Endothelial cell of umbilical vein (primary cell): Measurements from ENCODE around the gene ST6GALNAC2. TPM values are rescaled to one million over a fixed set of nuclear protein-coding genes. Genes with fewer than 3 reads are reported as not detected.

Experiments used
- BruUV-seq: library from RNA; stranded (reverse); fragments of 400-500 nt; replicated peaks from 2 replicates; lab custom pipeline; 2021; lab: Mats Ljungman, UMichigan
- CTCF ChIA-PET: fragments of 300-600, 350-600 bp; sonication (Branson Sonifier 250); formaldehyde crosslinking; loops from one replicate; lab custom pipeline; 2021; ENCODE audit warnings: antibody characterized with exemption, inconsistent platforms; lab: Charles Lee
- POLR2A ChIA-PET: fragments of 300-600, 350-600 bp; sonication (Branson Sonifier 250); formaldehyde crosslinking; loops from one replicate; lab custom pipeline; 2021; ENCODE audit warnings: antibody characterized with exemption, inconsistent platforms; lab: Charles Lee
- DNase-seq: peaks from one replicate; pipeline ENCODE4 v3.0.0-alpha.2; 2011; ENCODE audit warnings: low read depth, low spot score
- FAIRE-seq: peaks from 2 replicates; lab custom pipeline; 2011; peaks lifted over from hg19 to GRCh38; lab: Jason Lieb, UNC
- H2AFZ ChIP-seq: 2 replicates; pipeline ENCODE4 v1.6.0; 2012; ENCODE audit warnings: low read depth, low read length, control low read depth, inconsistent platforms
- H3K27ac ChIP-seq: 2 replicates; pipeline ENCODE4 v1.5.1; 2011; ENCODE audit warnings: low read depth, mild to moderate bottlenecking, control low read depth, low read length, moderate library complexity; ENCODE audit not compliant: insufficient read depth
- H3K27me3 ChIP-seq, 2 experiments: 2 replicates each; pipeline versions ENCODE4 v1.6.0 to v1.6.1; 2011; ENCODE audit warnings: low read length in 2 of 2, mixed read lengths in 1 of 2; ENCODE audit not compliant: control insufficient read depth in 2 of 2, insufficient read depth in 2 of 2
- H3K36me3 ChIP-seq, 2 experiments: 2 replicates in 1 of 2; 3 replicates in 1 of 2; pipeline ENCODE4 v1.5.1; 2011; ENCODE audit warnings: low read length in 2 of 2, mild to moderate bottlenecking in 1 of 2, moderate library complexity in 1 of 2; ENCODE audit not compliant: control insufficient read depth in 2 of 2, insufficient read depth in 2 of 2; ENCODE audit errors: extremely low read depth in 1 of 2
- H3K4me1 ChIP-seq: 3 replicates; pipeline ENCODE4 v1.5.1; 2011; ENCODE audit warnings: mild to moderate bottlenecking, low read length; ENCODE audit not compliant: control insufficient read depth, insufficient read depth; ENCODE audit errors: extremely low read depth
- H3K4me2 ChIP-seq: 2 replicates; pipeline ENCODE4 v1.6.1; 2011; ENCODE audit warnings: low read length, control low read depth, mixed read lengths; ENCODE audit not compliant: insufficient read depth
- H3K4me3 ChIP-seq, 3 experiments: fragments of 200-600 bp in 1 of 3; sonication (generic), shearing (Covaris generic) in 1 of 3; replicated peaks in 1 of 3; 2 replicates each; pipeline ENCODE4 v1.5.1; 2011 to 2016; ENCODE audit warnings: control low read depth in 3 of 3, low read length in 3 of 3, mild to moderate bottlenecking in 2 of 3, inconsistent platforms in 1 of 3, low read depth in 1 of 3, moderate library complexity in 1 of 3; ENCODE audit not compliant: insufficient read depth in 1 of 3
- H3K79me2 ChIP-seq: 2 replicates; pipeline ENCODE4 v1.6.0; 2012; ENCODE audit warnings: low read length, inconsistent platforms; ENCODE audit not compliant: control insufficient read depth, insufficient read depth
- H3K9ac ChIP-seq: replicated peaks from 2 replicates; pipeline ENCODE3; 2011; ENCODE audit warnings: low read length, control low read depth; ENCODE audit not compliant: insufficient read depth; ENCODE audit errors: extremely low read depth
- H3K9me1 ChIP-seq: replicated peaks from 3 replicates; pipeline ENCODE4 v1.6.0; 2011; ENCODE audit warnings: mild to moderate bottlenecking, low read length; ENCODE audit not compliant: control insufficient read depth, insufficient read depth; ENCODE audit errors: extremely low read depth
- H3K9me3 ChIP-seq: replicated peaks from 2 replicates; pipeline ENCODE4 v1.5.1; 2012; ENCODE audit warnings: low read length, inconsistent platforms; ENCODE audit not compliant: control insufficient read depth, insufficient read depth
- H4K20me1 ChIP-seq: replicated peaks from 2 replicates; pipeline ENCODE3; 2011; ENCODE audit warnings: mild to moderate bottlenecking, low read length; ENCODE audit not compliant: control insufficient read depth, insufficient read depth; ENCODE audit errors: extremely low read depth
- FOS ChIP-seq: IDR thresholded peaks from 2 replicates; pipeline ENCODE4 v1.6.1; 2011; ENCODE audit warnings: mild to moderate bottlenecking, low read length, moderate library complexity, borderline replicate concordance; ENCODE audit not compliant: insufficient read depth
- GATA2 ChIP-seq: IDR thresholded peaks from 2 replicates; pipeline ENCODE4 v1.7.0; 2011; ENCODE audit warnings: low read depth, mild to moderate bottlenecking, moderate library complexity, mixed read lengths, low read length; ENCODE audit not compliant: insufficient read length, insufficient read depth
- JUN ChIP-seq: IDR thresholded peaks from 2 replicates; pipeline ENCODE4 v1.6.1; 2011; ENCODE audit warnings: borderline replicate concordance, low read depth; ENCODE audit not compliant: insufficient read length, insufficient read depth
- MYC ChIP-seq: IDR thresholded peaks from one replicate; pipeline ENCODE4 v1.6.1; 2011; ENCODE audit warnings: mild to moderate bottlenecking, low read depth, low read length
- POLR2A ChIP-seq: IDR thresholded peaks from 2 replicates; pipeline ENCODE4 v1.6.1; 2012; ENCODE audit warnings: low read depth, mild to moderate bottlenecking, control low read depth, low read length
- dilution Hi-C: fragments of 300-500 bp; cut with MboI; formaldehyde crosslinking; loops from one replicate; pipeline ENCODE4 v1.15.0; 2019; ENCODE audit warnings: low sequenced_read_pairs; ENCODE audit not compliant: extremely low pct_ligation_motif_present
- intact Hi-C: fragments of 100-400 bp; cut with micrococcal nuclease; formaldehyde crosslinking; loops from one replicate; pipeline ENCODE4 v1.10.0; 2022
- polyA plus RNA-seq, 4 experiments: library from polyadenylated mRNA; depleted of rRNA in 3 of 4; stranded (reverse) in 3 of 4; unstranded in 1 of 4; fragments of >200 nt; gene quantifications; 2 replicates each; pipeline versions ENCODE4 v1.2.1 to v1.2.3, GENCODE V29; 2011 to 2012; ENCODE audit warnings: missing spikeins in 1 of 4
- total RNA-seq: library from RNA; stranded (reverse); gene quantifications from 2 replicates; pipeline ENCODE4 v1.2.3, GENCODE V29; 2021
- TF ChIP-seq, protein P1 (sequence below): IDR thresholded peaks from 2 replicates; pipeline ENCODE4 v1.6.1; 2011; ENCODE audit not compliant: insufficient read depth, insufficient read length
- TF ChIP-seq, protein P2 (sequence below), 2 donors: IDR thresholded peaks; 1 replicate in 1 of 2; 2 replicates in 1 of 2; pipeline ENCODE4 v1.5.1; 2011; ENCODE audit warnings: low read length in 2 of 2, mild to moderate bottlenecking in 2 of 2, moderate library complexity in 2 of 2, control low read depth in 1 of 2, inconsistent platforms in 1 of 2, low read depth in 1 of 2; ENCODE audit not compliant: insufficient read depth in 1 of 2; ENCODE audit errors: extremely low read depth in 1 of 2

The ST6GALNAC2 gene
- total and polyA plus RNA-seq, 2 donors (not counting 3 experiments of a cell fraction or from before 2014, with no cell fraction given): 0.59 to 1.7 TPM

DNA sequence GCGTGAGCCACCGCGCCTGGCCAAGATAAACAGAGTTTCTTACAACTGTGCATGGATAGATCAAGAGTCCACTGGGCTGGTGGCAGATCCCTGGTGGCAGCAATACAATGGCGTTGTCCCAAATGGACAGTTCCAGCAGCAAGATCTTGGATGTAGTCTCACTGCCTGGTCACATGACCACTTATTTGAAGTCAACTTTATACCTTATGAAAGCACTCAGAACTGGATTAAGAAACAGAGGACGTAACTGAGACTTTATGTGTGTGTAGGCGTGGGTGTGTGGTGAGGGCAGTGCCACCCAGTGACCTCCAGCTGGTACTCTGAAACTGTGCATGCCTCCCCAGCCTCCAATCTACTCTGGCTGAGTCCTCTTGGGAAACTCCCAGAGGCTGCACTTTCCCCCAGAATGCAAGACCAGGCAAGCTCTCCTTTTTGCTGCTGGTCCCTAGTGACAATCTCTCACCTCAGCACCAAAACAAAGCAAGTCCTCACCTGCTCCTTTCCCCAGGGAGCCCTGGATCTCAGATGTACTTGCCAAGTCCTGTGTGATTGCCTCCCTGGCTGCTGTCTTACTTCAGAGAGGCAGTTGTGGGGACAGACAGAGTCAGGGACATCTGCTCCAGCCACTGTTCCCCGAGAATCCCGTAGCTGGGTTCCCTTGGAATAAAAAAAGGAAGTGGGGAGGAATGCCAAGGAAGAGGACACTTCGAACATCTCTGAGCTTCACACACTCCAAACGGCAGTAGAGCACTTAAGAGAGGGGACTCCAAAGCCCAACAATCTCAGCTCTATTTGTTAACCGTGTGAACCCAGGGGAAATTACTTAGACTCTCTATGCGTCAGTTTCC lies 11.7 kb upstream of the ST6GALNAC2 start:
- no peaks in the 10 kb centered on the region for H4K20me1 ChIP-seq
- intact Hi-C loops (no loop called here), dilution Hi-C loops (no loop called here)
- FAIRE-seq: no peak
- H3K4me3 ChIP-seq: no peak overlapping the region
- TF ChIP-seq, protein P1, sequence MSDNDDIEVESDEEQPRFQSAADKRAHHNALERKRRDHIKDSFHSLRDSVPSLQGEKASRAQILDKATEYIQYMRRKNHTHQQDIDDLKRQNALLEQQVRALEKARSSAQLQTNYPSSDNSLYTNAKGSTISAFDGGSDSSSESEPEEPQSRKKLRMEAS: no peak
- TF ChIP-seq POLR2A (no peak), JUN (no peak), MYC (no peak), FOS (no peak), GATA2 (no peak)
- TF ChIP-seq, protein P2, sequence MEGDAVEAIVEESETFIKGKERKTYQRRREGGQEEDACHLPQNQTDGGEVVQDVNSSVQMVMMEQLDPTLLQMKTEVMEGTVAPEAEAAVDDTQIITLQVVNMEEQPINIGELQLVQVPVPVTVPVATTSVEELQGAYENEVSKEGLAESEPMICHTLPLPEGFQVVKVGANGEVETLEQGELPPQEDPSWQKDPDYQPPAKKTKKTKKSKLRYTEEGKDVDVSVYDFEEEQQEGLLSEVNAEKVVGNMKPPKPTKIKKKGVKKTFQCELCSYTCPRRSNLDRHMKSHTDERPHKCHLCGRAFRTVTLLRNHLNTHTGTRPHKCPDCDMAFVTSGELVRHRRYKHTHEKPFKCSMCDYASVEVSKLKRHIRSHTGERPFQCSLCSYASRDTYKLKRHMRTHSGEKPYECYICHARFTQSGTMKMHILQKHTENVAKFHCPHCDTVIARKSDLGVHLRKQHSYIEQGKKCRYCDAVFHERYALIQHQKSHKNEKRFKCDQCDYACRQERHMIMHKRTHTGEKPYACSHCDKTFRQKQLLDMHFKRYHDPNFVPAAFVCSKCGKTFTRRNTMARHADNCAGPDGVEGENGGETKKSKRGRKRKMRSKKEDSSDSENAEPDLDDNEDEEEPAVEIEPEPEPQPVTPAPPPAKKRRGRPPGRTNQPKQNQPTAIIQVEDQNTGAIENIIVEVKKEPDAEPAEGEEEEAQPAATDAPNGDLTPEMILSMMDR (IDR thresholded peaks at IDR 0.05; ENCODE audit: extremely low read depth in 1 of 2, insufficient read depth in 1 of 2, low read depth in 1 of 2, low read length in 2 of 2): no peak
- H3K9me1 ChIP-seq: no peaks in the 10 kb centered on the region
- no peak overlapping the region for H3K27ac ChIP-seq
- BruUV-seq: no TSS peak
- no peak overlapping the region for H3K9ac ChIP-seq
- no peaks in the 10 kb centered on the region for H3K36me3 ChIP-seq
- POLR2A ChIA-PET: no interaction called here
- H3K79me2 ChIP-seq: no peaks in the 10 kb centered on the region
- H2AFZ ChIP-seq: no peak overlapping the region
- no peak overlapping the region for H3K4me2 ChIP-seq
- no peaks in the 10 kb centered on the region for H3K9me3 ChIP-seq
- H3K27me3 ChIP-seq: no peaks in the 10 kb centered on the region
- no peak for DNase-seq
- CTCF ChIA-PET: interaction anchor here (0.6 to 2.4 kb wide), 4 partner anchors 8 to 74 kb away, joined by 3 to 13 read pairs (median 5); no protein-coding TSS in a partner anchor
- H3K4me1 ChIP-seq: peaks cover 19% of the 10 kb centered on the region
